GM21367 (cell line): ENCODE results near the gene BRD7.

Experiments
- ATAC-seq: cut with Tn5 transposase; IDR thresholded peaks from one replicate; pipeline ENCODE4 v1.9.1; 2021; ENCODE audit not compliant: unreplicated experiment

Gene BRD7

DNA sequence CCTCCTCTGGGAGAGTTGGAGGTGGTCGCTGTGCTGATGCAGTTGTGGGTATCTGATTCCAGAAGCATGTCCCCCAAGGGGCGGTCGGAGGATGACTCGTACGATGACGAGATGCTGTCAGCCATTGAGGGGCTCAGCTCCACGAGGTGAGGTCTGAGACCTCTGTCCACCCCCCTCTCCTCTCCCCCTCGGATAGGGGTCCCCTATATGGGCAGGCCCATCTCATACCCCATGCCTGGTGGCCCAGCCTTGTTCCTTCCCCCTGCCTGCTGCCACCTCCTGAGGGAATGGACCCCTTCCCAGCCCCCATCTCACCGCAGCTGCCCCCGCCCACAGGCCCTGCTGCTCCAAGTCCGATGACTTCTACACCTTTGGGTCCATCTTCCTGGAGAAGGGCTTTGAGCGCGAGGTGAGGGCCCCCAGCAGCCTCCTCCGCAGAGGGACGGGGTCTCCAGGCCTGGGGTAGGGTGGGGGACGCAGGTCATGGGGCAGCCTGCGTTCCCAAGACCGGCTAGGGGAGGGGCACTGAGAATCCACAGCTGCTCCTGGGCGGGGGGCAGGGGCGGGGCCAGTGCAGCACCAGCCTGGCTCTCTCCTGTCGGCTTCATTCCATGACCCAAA lies 63.2 kb downstream of the BRD7 start:
- no peak for ATAC-seq

DNA sequence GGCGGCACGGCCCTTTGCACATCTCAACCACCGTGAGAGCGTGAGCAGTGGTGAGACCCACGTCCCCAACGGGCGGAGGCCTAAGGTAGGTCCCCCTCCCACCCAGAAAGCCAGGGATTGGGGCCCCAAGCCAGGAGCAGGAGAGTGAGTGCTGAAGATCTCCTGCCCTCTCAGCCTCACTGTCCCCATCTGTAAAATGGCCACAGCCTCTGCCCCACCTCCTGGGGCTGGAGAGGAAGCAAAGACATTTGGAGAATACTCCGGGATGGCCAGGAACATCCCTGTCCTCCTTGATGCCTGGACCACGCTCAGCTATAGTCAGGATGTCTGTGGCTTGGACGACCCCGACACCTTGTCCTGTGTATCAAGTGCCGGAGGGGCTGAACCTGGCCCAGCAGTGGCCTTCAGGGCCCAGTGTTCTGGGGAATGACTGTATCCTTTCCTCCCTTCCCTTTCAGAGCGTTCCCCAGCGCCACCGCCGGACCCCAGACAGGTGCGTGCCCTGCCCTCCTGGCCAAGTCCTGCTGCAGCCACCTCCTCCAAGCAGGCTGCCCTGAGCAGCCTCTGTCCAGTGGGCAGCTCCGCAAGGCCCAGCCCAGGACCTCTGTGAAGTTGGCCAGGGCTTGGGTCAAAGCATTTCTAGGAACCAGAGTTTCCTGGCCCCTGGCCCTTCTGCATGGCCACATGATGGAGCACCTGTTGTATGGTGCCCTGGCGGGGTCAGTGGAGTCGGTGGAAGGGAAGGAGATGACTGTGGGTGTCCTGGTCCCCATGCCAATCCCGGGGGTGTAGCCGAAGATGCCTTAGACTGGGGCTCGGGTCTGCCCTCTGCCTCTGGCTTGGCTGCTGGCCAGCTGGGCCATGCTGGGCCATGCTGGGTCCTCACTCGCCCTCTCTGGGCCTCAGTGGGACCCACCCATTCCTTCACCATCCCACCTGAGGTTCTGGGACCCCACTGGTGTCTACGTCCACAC lies 64.0 kb downstream of the BRD7 start:
- ATAC-seq, result no peak

DNA sequence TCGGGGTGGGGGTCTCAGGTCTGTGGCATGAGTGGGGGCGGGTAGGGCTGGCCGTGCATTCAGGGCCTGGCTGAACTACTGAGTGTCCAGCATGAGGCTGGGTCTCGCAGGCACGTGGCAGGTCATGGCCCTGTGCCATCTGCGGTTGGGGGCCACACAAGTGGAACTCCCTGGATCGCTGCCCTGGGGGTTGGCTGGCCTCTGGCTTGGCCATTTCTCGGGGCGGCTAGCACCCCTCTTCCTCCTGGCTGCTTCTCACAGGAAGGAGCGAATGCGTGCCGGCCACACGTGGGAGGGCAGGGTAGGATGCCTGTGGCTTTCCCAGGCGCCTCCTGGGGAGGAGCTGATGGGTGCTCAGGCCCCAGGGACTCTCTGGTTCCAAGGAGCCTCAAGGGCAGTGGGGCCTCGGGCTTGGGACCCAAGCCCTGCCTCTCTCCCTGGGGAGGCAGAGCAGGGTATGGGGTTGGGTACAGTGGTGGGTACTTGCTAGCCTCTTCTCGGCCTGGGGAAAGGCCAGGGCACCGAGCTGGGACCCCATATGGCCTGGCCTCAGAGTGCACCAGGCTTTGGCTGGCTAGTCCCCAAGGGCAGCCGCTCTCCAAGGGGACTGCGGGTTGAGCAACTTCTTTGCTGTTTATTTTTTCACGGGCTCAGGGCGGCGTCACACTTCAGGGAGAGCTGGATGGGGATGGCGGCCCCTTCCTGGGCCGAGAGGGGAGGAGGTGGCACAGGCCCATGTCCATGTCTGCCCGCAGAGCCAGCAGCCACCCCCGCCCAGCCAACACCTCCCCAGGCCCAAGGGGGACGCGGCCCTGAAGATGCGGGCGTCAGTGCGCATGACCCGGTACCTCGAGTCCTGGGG lies 65.0 kb downstream of the BRD7 start:
- ATAC-seq, result no peak

DNA sequence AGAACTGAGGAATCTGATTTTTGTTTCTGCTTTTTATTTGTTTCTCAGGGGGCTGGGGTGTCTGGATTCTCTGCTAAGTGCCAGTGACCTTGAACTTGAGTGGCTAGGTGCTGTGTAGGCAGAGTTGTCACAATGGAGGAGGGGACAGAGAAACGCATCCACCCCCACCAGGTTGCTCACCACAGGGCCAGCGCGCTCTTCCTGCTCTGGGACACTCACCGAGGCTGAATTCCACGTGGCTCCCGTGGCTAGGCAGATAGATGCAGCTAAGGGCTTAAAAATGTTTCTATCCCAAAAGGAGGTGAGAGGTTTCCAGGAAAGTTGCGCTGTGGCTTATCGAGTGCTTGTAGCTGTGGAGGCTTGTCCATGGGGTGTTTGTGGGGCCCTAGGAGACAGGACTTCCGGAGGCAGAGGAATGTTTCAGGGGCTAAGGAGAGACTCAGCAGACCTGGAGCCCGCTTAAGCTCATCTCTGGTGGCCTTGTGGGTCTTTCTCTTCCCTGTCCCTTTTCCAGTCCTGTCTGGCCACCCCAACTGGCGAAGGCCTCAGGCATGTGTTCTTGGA lies 65.7 kb downstream of the BRD7 start:
- no peak for ATAC-seq

DNA sequence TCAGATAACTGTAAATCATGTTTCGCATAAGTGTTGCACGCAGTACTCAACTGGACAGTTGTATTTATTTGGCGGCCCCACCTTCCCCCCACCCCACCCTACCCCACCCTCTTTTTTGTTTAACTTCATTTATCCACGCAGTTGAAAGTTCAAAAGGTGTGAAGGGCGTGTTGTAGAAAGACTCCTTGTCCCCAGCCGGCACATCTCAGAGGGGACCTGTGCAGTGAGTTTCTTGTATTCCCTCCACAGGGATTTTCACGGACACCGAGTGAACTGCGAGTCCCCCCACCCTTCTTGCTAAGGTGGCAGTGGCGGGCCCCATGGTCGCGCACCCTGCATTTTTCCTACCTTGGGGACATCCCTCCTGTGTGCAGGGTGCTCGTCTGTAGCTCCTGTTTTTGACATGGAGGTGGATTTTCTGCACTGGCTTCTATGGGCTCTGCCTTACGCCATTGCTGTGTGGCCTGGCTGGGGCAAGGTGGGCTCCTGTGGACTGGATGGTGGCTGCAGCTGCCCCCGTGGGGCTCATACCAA lies 66.2 kb downstream of the BRD7 start:
- ATAC-seq, result no peak

DNA sequence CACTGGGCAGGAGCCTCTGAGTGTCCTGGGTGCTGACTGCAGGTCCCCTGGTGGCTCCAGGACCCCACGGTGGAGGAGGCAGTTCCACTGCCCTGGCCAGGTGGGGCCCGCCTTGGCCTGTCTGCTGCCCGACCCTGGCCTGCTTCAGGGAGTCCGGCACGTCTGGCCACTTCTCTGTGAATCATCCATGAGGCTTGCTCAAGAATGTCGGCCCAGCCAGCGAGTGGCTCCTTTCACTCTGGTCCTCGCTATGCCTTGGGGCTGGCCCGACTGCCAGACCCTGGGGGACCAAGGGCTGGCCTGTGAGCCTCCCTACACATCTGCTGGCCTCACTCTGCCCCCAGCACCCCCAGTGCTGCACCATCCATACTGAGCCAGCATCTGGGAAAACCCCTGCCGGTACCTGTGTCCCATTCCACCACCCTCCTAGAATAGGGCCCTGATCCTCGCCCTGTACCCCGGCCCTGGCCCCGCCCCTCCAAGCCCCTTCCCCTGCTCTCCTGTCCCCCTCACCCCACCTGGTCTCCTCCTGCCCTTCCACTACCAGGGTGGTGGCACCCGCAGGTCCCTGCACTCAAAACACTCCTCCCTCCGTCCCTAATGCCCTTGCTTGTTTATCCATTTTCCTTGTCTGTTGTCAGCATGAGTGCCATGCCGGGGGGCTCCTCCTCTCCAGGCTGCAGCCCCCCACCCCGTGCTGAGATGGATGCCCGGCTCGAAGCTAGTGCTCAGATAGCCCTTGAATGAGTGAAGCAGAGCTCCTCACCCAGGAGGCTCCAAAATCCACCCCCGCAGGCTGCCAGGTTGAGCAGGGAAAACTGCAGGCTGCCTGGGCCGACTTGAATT lies 66.9 kb downstream of the BRD7 start:
- ATAC-seq, result no peak

DNA sequence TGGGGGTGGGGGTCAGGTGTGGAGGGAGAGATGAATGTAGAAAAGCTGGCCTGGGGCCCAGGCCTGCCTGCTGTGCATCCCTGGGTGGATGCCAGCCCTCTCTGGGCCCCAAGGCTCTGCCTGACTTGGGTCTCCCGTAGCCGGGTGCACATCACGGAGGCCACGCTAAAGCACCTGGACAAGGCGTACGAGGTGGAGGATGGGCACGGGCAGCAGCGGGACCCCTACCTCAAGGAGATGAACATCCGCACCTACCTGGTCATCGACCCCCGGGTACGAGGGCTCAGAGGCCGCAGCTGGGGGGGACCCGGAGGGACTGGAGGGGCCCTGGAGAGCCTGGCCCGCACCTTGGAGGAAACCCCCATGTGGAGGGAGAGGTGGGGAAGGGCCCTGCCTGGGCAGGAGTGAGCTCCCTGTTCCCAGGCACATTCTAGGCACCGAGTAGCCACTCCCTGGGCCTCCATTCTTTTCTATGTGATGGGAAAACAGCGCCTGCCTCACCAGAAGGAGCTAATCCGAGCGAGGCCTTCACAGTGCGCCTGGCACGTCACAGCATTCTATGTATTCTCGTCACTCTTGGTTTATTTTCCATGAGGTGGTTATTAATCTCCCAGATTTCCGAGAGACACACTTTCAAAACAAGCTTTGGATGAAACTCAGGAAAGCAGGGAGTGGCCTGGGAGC lies 67.7 kb downstream of the BRD7 start:
- no peak for ATAC-seq

DNA sequence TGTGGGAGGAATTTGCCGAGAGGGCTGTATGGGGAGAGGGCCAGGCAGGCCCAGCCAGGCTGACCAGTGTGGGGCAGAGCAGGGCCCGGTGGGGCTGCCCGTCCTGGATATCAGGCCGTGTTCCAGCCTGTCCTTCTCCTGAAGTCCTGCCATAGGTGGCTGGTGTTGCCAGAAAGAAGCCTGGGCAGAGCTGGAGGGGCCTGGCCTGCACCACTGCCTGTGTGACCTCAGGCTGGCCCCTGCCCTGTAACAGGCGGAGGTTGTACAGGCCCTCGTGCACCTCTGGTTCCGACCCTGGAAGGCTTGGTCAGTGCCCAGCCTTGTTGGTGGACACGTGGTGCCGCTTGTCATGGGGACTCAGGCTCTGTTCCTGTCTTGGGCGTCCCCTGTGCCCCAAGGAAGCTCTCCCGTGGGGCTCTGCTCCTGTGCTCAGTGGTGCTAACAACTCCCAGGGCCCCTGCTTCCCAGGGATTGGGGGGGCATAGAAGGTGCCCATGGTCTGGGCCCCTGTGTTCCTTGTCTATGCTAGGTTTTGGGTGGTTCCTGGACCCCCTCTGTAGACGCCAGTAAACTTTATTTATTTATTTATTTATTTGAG lies 69.2 kb downstream of the BRD7 start:
- no peak for ATAC-seq

DNA sequence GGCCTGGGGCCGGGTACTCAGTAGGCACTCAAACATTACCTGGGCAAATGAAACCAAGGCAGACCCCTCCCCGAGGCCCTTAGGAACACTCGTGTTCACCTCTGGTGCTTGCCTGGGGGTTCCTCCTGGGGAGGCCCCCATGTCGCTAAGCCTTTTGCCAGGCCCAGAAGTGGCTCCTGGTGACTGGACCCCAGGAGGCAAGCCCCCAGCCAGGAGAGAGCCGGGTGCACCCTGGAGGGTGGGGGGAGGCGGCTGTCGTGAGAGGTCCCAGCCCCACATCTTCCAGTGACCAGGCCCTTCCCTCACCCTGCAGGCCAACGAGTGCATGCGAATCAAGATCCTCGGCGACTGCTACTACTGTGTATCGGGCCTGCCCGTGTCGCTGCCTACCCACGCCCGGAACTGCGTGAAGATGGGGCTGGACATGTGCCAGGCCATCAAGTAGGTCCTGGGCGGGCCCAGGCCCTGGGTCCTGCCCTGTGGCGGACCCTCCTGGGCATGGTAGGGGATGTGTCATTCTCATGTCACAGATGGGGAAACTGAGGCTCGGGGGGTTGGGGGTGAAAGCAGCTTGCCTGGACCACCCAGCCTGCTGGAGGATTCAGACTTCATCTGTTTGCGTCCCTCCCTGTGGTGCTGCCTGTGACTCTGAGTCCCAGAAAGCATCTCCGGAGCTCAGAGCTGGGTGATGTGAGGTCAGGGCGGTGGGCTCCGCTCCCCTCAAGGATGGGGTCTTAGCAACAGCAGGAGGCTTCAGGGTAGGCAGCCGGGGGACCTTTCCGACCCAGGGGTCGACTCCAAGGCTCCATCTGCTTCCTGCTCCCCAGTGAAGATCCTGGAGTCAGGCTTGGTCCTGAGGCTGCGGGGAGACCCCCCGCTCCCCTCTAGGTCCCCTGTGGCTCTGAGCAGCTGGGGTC lies 69.9 kb downstream of the BRD7 start:
- no peak for ATAC-seq

DNA sequence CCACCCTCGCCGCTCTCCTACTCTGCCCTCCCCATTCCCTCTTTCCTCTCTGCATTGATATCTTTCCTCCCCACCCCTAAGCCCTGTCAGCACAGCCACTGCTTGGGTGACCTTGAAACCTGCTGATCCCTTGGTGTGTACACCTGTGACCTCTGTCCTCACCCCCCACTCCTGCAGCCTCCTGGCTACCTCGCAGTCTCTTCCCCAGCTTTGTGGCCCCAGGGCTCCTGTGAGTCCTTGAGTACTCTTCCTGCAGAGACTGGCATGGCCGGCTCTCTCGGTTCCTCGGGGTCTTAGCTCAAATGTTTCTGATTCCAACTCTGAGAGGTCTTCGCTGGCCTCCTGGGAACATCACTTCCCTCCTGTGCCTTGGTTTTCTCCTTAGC lies 70.7 kb downstream of the BRD7 start:
- ATAC-seq, result no peak

DNA sequence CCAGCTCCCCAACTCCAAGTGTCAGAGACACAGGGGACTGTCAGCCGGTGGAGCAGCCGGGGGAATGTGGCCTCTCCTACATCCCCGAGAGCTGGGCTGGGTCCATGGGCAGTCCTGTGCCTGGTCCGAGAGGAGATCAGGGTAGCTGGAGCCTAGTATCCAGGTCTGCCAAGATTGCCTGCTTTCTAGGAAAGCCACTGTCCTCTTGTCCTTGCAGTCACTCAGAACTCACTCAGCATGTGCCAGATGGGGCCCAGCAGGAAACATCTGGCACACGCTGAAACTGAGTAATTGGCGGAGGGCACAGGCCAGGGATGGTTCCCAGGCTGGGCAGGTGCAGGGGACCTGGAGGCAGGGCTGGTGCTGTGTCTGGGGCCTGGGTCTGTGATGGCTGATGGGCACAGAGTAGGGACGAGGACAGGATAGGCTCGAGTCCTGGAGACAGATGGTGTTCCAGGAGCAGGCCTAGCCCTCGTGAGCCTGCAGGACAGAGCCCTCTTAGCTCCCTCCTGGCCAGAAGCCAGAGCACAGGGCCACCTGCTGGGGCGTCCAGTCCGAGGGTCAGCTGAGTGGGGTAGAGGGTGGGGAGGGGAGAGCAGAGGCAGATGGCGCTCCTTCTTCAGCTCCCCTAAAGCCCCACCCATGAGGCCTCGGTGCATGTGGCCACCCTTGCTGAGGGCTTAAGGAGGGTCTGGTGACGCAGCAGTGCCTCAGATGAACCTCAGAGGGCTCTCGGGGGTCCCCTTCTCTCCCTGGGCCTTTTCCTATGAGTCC lies 71.3 kb downstream of the BRD7 start:
- no peak for ATAC-seq

DNA sequence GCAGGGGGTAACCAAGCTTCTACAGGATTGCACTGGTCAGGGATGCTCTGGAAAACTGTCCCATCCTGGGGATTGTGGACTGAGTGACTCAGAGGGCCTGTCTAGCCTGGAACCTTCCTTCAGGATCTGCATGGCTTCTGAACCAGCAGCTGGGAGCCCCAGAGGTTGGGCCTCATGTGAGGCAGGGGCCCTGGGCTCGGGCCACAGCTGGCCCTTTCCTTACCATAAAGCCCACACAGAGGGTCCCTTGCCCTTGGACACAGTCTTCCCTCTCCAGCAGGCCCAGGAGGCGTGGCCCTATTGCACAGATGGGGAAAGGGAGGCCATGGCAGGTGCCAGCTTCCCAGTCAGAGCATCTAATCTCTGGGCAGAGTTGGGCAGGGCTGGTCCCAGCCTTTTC lies 72.0 kb downstream of the BRD7 start:
- ATAC-seq, result no peak

DNA sequence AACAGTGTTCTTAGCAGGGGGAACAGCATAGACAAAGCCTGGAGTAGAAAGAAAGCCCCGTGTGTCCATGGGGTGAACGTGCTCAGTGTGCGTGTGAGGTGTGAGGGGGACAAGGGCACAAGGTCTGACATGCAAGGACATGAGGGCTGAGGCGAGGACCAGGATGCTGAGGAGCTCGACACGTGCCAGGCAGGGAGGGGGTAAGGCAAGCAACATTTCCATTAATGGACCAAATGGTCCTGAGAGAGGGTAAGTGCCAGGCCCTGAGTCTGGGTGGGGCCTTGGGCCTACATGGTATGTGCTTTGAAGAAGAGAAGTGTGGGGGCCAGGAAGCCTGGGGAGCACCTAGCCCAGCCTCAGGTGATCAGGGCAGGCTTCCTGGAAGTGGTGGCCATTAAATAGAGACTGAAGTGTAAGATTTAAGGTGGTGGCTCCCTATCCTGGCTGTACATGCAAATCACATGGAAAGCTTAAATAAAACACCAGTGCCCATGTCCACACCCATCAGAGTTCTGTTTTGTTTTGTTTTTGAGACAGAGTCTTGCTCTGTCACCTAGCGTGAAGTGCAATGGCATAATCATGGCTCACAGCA lies 73.2 kb downstream of the BRD7 start:
- no peak for ATAC-seq

DNA sequence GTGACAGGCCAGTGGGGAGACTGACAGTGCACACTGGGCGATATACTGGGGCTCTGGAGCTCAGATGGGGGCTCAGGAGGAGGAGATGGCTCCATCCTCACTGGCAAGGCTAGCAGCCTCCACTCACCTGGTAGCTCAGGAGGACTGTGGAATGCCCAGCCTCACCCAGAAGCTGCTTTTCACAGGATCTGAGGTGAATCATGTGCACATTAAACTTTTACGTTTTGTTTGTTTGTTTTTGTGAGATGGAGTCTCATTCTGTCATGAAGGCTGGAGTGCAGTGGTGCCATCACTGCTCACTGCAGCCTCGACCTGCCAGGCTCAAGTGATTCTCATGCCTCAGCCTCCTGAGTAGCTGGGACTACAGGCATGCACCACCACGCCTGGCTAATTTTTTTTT lies 73.8 kb downstream of the BRD7 start:
- no peak for ATAC-seq

DNA sequence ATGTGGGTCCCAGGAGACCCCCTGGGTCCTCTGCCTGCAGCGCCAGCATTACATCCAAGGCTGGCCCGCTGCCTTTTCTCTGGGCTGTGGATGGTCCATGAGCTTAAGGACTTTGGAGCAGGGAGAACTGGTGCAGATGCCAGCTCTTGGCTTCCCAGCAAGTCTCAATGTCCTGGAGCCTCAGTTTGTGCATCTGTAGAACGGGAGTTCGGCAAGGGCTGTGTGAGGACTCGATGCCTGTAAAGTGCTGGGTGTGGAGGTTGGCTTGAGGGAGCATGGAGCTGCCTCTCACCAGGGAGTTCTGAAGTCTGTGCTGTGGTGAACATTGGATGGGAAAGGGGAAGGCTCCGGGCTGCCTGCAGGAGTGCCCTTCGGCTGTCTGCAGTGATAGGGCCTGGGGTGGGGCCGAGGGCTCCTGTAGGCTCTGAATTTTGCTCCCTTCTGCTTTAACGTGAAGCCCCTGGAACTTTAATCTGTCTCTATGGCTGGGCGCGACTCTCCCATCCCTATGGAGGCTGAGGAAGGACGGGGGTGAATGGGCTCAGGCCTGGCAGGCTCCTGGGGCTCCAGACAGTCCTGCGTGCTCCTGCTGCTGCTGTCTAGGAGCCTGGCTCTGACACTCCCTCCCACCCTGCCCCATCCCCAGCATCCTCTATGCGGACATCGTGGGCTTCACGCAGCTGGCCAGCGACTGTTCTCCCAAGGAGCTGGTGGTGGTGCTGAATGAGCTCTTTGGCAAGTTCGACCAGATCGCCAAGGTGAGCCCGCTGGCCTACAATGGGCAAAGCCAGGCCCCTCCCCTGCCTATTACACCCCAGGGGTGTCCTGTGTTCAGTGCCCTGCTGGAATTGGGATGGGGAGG lies 74.6 kb downstream of the BRD7 start:
- no peak for ATAC-seq
